ENCODE results near the gene IFI27L1. TPM values are rescaled to one million over a fixed set of nuclear protein-coding genes. Genes with fewer than 3 reads are reported as not detected.
A peak's percentile ranks its signal among the peaks of the same experiment; 100 is the strongest.

IFI27L1 gene
- total RNA-seq, 1 donor from 2014 or later = 18.9 TPM

GRCh38 chr14:94120667-94121340 is 39.7 kb downstream of the IFI27L1 start:
- peak in 1 of 2 donors; percentile 49 for DNase-seq (ENCODE audit: extremely low spot score in 2 of 2)
- intact Hi-C loops (cut with DNase I) = no loop called here
- no peaks in the 10 kb centered on the region for H3K4me1 ChIP-seq

DNA sequence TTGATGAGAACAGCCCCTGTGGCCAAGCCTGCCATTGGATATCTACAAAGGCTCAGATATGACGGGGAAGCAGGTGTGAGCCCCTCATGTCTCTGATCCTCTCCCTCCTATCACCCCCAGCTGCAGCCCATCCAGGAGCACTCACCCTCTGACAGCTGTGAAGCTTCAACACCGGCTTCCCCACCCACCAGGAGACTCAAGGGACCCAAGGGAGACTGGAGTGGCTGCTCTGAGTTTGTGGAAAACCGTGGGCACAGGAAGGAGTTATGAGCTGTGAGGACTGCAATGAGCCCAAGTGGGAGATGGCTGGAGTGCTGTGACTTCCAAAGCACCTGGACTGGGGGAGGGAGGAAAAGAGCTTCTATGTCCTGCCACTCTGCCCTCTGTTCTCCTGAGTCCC is 40.4 kb downstream of the IFI27L1 start:
- H3K27ac ChIP-seq = peak overlapping the region; percentile 33
- H3K36me3 ChIP-seq = no peaks in the 10 kb centered on the region
- no peak for TF ChIP-seq POLR2A (IDR thresholded peaks at IDR 0.05)
- no peak for TF ChIP-seq POLR2AphosphoS5 (IDR thresholded peaks at IDR 0.05; ENCODE audit: insufficient read depth in 1 of 2, low read depth in 1 of 2)
- TF ChIP-seq, protein P1, sequence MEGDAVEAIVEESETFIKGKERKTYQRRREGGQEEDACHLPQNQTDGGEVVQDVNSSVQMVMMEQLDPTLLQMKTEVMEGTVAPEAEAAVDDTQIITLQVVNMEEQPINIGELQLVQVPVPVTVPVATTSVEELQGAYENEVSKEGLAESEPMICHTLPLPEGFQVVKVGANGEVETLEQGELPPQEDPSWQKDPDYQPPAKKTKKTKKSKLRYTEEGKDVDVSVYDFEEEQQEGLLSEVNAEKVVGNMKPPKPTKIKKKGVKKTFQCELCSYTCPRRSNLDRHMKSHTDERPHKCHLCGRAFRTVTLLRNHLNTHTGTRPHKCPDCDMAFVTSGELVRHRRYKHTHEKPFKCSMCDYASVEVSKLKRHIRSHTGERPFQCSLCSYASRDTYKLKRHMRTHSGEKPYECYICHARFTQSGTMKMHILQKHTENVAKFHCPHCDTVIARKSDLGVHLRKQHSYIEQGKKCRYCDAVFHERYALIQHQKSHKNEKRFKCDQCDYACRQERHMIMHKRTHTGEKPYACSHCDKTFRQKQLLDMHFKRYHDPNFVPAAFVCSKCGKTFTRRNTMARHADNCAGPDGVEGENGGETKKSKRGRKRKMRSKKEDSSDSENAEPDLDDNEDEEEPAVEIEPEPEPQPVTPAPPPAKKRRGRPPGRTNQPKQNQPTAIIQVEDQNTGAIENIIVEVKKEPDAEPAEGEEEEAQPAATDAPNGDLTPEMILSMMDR (IDR thresholded peaks at IDR 0.05) = no peak
- H3K4me1 ChIP-seq = no peaks in the 10 kb centered on the region
- intact Hi-C loops (cut with DNase I) = no loop called here
- DNase-seq (ENCODE audit: extremely low spot score in 2 of 2) = peak; percentile 52 to 71
- no peak overlapping the region for H3K4me3 ChIP-seq
- no peaks in the 10 kb centered on the region for H3K27me3 ChIP-seq
- no peaks in the 10 kb centered on the region for H3K9me3 ChIP-seq

More at GRCh38 chr14:94120667-94121340, 39.7 kb downstream of the IFI27L1 start:
- peak overlapping the region; percentile 33 for H3K27ac ChIP-seq
- no peaks in the 10 kb centered on the region for H3K9me3 ChIP-seq
- H3K36me3 ChIP-seq = no peaks in the 10 kb centered on the region
- H3K4me3 ChIP-seq = no peak overlapping the region
- no peaks in the 10 kb centered on the region for H3K27me3 ChIP-seq
- no peak for TF ChIP-seq POLR2AphosphoS5 (IDR thresholded peaks at IDR 0.05; ENCODE audit: insufficient read depth in 1 of 2, low read depth in 1 of 2)
- TF ChIP-seq POLR2A (IDR thresholded peaks at IDR 0.05) = no peak
- TF ChIP-seq, protein P1 (IDR thresholded peaks at IDR 0.05) = no peak

GRCh38 chr14:94122438-94122837 is 41.3 kb downstream of the IFI27L1 start:
- intact Hi-C loops (cut with DNase I) = no loop called here
- Histone ChIP-seq H3K27me3 (no peaks in the 10 kb centered on the region), H3K4me3 (no peak overlapping the region), H3K27ac (no peak overlapping the region), H3K4me1 (no peaks in the 10 kb centered on the region), H3K9me3 (no peaks in the 10 kb centered on the region), H3K36me3 (no peaks in the 10 kb centered on the region)
- peak in 1 of 2 donors; percentile 49 for DNase-seq (ENCODE audit: extremely low spot score in 2 of 2)
- TF ChIP-seq POLR2A (IDR thresholded peaks at IDR 0.05) (no peak), POLR2AphosphoS5 (IDR thresholded peaks at IDR 0.05; ENCODE audit: insufficient read depth in 1 of 2, low read depth in 1 of 2) (no peak)
- TF ChIP-seq, protein P1 (IDR thresholded peaks at IDR 0.05) = no peak

DNA sequence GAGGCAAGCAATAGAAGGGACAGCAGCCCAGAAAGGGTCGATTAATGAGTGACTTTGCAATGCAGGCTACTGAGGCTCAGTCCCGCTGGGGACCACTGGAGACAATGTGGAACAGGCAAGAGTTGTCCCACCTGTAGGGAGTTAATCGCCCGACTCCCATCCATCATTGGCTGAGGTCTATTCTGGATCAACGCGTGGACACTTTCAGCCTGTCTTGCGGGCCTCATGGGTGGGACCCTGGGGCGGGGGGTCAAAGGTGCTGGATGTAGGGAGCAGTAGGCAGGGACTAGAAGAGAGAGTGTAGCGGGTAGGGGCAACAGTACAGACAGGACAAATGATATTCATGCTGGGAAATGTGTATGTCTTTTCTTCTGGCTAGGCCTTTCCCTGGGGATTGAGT is 42.2 kb downstream of the IFI27L1 start:
- no peaks in the 10 kb centered on the region for H3K36me3 ChIP-seq
- intact Hi-C loops (cut with DNase I) = no loop called here
- no peak for TF ChIP-seq POLR2A (IDR thresholded peaks at IDR 0.05)
- TF ChIP-seq, protein P1 (IDR thresholded peaks at IDR 0.05) = no peak
- no peak for TF ChIP-seq POLR2AphosphoS5 (IDR thresholded peaks at IDR 0.05; ENCODE audit: insufficient read depth in 1 of 2, low read depth in 1 of 2)
- no peaks in the 10 kb centered on the region for H3K9me3 ChIP-seq
- peak; percentile 72 to 81 for DNase-seq (ENCODE audit: extremely low spot score in 2 of 2)
- H3K27ac ChIP-seq = no peak overlapping the region
- no peak overlapping the region for H3K4me3 ChIP-seq
- no peaks in the 10 kb centered on the region for H3K4me1 ChIP-seq
- no peaks in the 10 kb centered on the region for H3K27me3 ChIP-seq

DNA sequence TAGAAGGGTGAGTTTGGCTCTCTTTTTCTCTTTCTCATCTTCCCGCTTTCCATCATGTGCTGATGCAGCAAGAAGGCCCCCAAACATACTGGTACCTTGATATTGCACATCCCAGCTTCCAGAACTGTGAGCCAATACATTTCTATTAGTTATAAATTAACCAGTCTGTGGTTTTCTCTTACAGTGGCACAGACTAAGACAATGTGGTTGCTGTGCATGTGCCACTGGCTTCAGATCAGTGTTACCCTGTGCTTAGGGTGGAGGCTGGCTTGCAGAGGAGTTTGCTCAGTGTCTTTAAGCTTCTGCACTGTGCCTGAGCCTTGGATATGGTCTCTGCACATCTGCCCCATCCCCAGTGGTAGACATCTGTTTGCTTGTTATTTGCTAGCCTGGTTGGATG is 42.8 kb downstream of the IFI27L1 start:
- H3K4me1 ChIP-seq = peaks cover 5% of the 10 kb centered on the region
- no peak for TF ChIP-seq POLR2AphosphoS5 (IDR thresholded peaks at IDR 0.05; ENCODE audit: insufficient read depth in 1 of 2, low read depth in 1 of 2)
- TF ChIP-seq, protein P1 (IDR thresholded peaks at IDR 0.05) = no peak
- no peak for TF ChIP-seq POLR2A (IDR thresholded peaks at IDR 0.05)
- intact Hi-C loops (cut with DNase I) = no loop called here
- no peaks in the 10 kb centered on the region for H3K27me3 ChIP-seq
- no peak overlapping the region for H3K27ac ChIP-seq
- no peaks in the 10 kb centered on the region for H3K36me3 ChIP-seq
- no peak overlapping the region for H3K4me3 ChIP-seq
- peak in 1 of 2 donors; percentile 52 for DNase-seq (ENCODE audit: extremely low spot score in 2 of 2)
- no peaks in the 10 kb centered on the region for H3K9me3 ChIP-seq

All from vagina (tissue), 2 donors.